Fibroblast of the aortic adventitia (primary cell): ENCODE results near the gene ABCA6. TPM values are rescaled to one million over a fixed set of nuclear protein-coding genes. Genes with fewer than 3 reads are reported as not detected.
A peak's percentile ranks its signal among the peaks of the same experiment; 100 is the strongest.

ENCODE experiments used
- DNase-seq: peaks from one replicate; pipeline ENCODE4 v3.0.0-alpha.2; 2010; ENCODE audit warnings: low read depth
- H3K4me3 ChIP-seq: 2 replicates; pipeline ENCODE4 v1.5.1; 2011; ENCODE audit warnings: low read depth, mild to moderate bottlenecking, control low read depth, low read length, moderate library complexity
- CTCF ChIP-seq: IDR thresholded peaks from 2 replicates; pipeline ENCODE4 v1.5.1; 2011; ENCODE audit warnings: mild to moderate bottlenecking, low read length, control low read depth, inconsistent platforms; ENCODE audit not compliant: insufficient read depth
- total RNA-seq: library from RNA; depleted of rRNA; stranded (reverse); fragments of >200 nt; gene quantifications from 2 replicates; pipeline ENCODE4 v1.2.3, GENCODE V29; 2012; ENCODE audit warnings: low replicate concordance

The ABCA6 gene
- total RNA-seq, 1 donor: 192 TPM

- H3K4me3 ChIP-seq: no peak overlapping the region
- DNase-seq: peak; percentile 64
- no peak for TF ChIP-seq CTCF
Measured at GRCh38 chr17:69061721-69062556, 79.8 kb downstream of the ABCA6 start.

- peak within 1 kb of the TSS; percentile 63 for H3K4me3 ChIP-seq
- no peak for TF ChIP-seq CTCF
- peak; percentile 99 for DNase-seq
Measured at GRCh38 chr17:69060822-69061221, 80.9 kb downstream of the ABCA6 start, which contains the start of gene ABCA9. Gene ABCA9 (minus strand): TSS chr17:69060927. CDS start chr17:69051126, 9,801 bp downstream.

- H3K4me3 ChIP-seq: peak overlapping the region; percentile 63
- DNase-seq: peak; percentile 79
- TF ChIP-seq CTCF: no peak
Measured at GRCh38 chr17:69059458-69060175, 82.1 kb downstream of the ABCA6 start.

GRCh38 chr17:69058165-69058564 is 83.5 kb downstream of the ABCA6 start:
- no peak overlapping the region for H3K4me3 ChIP-seq
- peak; percentile 2 for TF ChIP-seq CTCF
- no peak for DNase-seq

GRCh38 chr17:69057280-69057679 is 84.4 kb downstream of the ABCA6 start:
- no peak for TF ChIP-seq CTCF
- no peak overlapping the region for H3K4me3 ChIP-seq
- DNase-seq: no peak

- no peak for DNase-seq
- no peak for TF ChIP-seq CTCF
Measured at GRCh38 chr17:69056179-69056823, 85.4 kb downstream of the ABCA6 start.

More at GRCh38 chr17:69056179-69056823, 85.4 kb downstream of the ABCA6 start:
- H3K4me3 ChIP-seq: no peak overlapping the region
